HepG2 (cell line): ENCODE results near the gene PPY. TPM values are rescaled to one million over a fixed set of nuclear protein-coding genes. Genes with fewer than 3 reads are reported as not detected.

ENCODE experiments used
- CEBPB ChIP-seq: IDR thresholded peaks from 2 replicates; pipeline ENCODE4 v1.6.1; 2011; ENCODE audit warnings: low read depth, low read length, improper control_type of control experiment, borderline replicate concordance
- CENPT ChIP-seq: sonication (generic); formaldehyde crosslinking; IDR thresholded peaks from 2 replicates; pipeline ENCODE4 v1.8.0; 2022; ENCODE audit warnings: low read depth, mild to moderate bottlenecking, moderate library complexity, missing genetic modification reagents
- CREB3 ChIP-seq: sonication (generic); formaldehyde crosslinking; IDR thresholded peaks from 2 replicates; pipeline ENCODE4 v1.5.0; 2020; ENCODE audit warnings: missing genetic modification reagents
- ERF ChIP-seq: IDR thresholded peaks from 2 replicates; pipeline ENCODE4 v1.6.1; 2018; ENCODE audit warnings: missing biosample characterization, missing genetic modification reagents
- GATA4 ChIP-seq: sonication (generic); IDR thresholded peaks from 2 replicates; pipeline ENCODE4 v1.6.1; 2016; ENCODE audit warnings: antibody characterized with exemption, low read depth, borderline replicate concordance
- JARID2 ChIP-seq: sonication (generic); formaldehyde crosslinking; IDR thresholded peaks from 2 replicates; pipeline ENCODE4 v1.8.1; 2023; ENCODE audit warnings: missing genetic modification reagents, inconsistent platforms; ENCODE audit not compliant: insufficient replicate concordance
- KAT7 ChIP-seq: IDR thresholded peaks from 2 replicates; pipeline ENCODE4 v1.6.1; 2018; ENCODE audit warnings: borderline replicate concordance, missing compliant biosample characterization
- KAT8 ChIP-seq: IDR thresholded peaks from 2 replicates; pipeline ENCODE4 v1.6.1; 2016; ENCODE audit warnings: missing genetic modification reagents, missing compliant biosample characterization
- KLF16 ChIP-seq, 2 experiments: sonication (generic) in 1 of 2; formaldehyde crosslinking in 1 of 2; IDR thresholded peaks; 2 replicates each; pipeline versions ENCODE4 v1.6.1 to v1.8.0; 2016 to 2023; ENCODE audit warnings: missing genetic modification reagents in 2 of 2, missing compliant biosample characterization in 1 of 2
- NFKBIZ ChIP-seq: IDR thresholded peaks from 2 replicates; pipeline ENCODE4 v1.6.1; 2018; ENCODE audit warnings: missing genetic modification reagents, missing compliant biosample characterization
- ZNF407 ChIP-seq: sonication (generic); formaldehyde crosslinking; IDR thresholded peaks from one replicate; pipeline ENCODE4 v1.5.1; 2020; ENCODE audit warnings: mild to moderate bottlenecking, missing genetic modification reagents; ENCODE audit errors: not compliant biosample characterization
- ZNF615 ChIP-seq: sonication (generic); formaldehyde crosslinking; IDR thresholded peaks from 2 replicates; pipeline ENCODE4 v1.5.0; 2020; ENCODE audit warnings: mild to moderate bottlenecking, missing genetic modification reagents, borderline replicate concordance
- ZNF891 ChIP-seq: sonication (generic); formaldehyde crosslinking; IDR thresholded peaks from 2 replicates; pipeline ENCODE4 v1.5.0; 2020; ENCODE audit warnings: mild to moderate bottlenecking, missing genetic modification reagents
- ZSCAN31 ChIP-seq: sonication (generic); formaldehyde crosslinking; IDR thresholded peaks from 2 replicates; pipeline ENCODE4 v1.5.0; 2020; ENCODE audit warnings: low read depth, mild to moderate bottlenecking, missing genetic modification reagents
- polyA plus RNA-seq, 8 experiments: library from polyadenylated mRNA; depleted of rRNA in 3 of 8; stranded (reverse) in 7 of 8; unstranded in 1 of 8; fragments of >200 nt; fragmentation: Illumina TruSeq in 4 of 8; extraction: Trizol in 4 of 8; gene quantifications; 2 replicates each; pipeline versions ENCODE4 v1.2.1 to v1.2.3, GENCODE V29; 2011 to 2016; ENCODE audit warnings: low read depth in 4 of 8, missing spikeins in 1 of 8, mixed read lengths in 1 of 8; ENCODE audit not compliant: insufficient read depth in 1 of 8
- total RNA-seq, 5 experiments: library from RNA; depleted of rRNA; stranded (reverse); fragments of >200 nt; fragmentation: Illumina TruSeq; extraction: Trizol; gene quantifications; 2 replicates each; pipeline ENCODE4 v1.2.3, GENCODE V29; 2016; ENCODE audit warnings: low read depth in 1 of 5
- TF ChIP-seq, protein P1 (sequence below): fragments of 450-650 bp; IDR thresholded peaks from 2 replicates; pipeline ENCODE4 v1.6.1; 2017
- TF ChIP-seq, protein P2 (sequence below): sonication (generic); formaldehyde crosslinking; IDR thresholded peaks from 2 replicates; pipeline ENCODE4 v1.5.1; 2020; ENCODE audit warnings: missing genetic modification reagents, mild to moderate bottlenecking, borderline replicate concordance
- TF ChIP-seq, protein P3 (sequence below): IDR thresholded peaks from 2 replicates; pipeline ENCODE4 v1.6.1; 2016; ENCODE audit warnings: low read depth, control low read depth

The PPY gene
- total and polyA plus RNA-seq, 2 of the 13 experiments (the other 11 are each of a cell fraction or from before 2014, with no cell fraction given), result not detected

- TF ChIP-seq ZNF407 (CRISPR knock-in tag) (no peak), JARID2 (CRISPR knock-in tag) (no peak), CREB3 (CRISPR knock-in tag) (no peak), KAT8 (no peak), ERF (CRISPR knock-in tag) (no peak), ZSCAN31 (CRISPR knock-in tag) (no peak), KAT7 (CRISPR knock-in tag) (no peak), KLF16 (CRISPR knock-in tag; IDR thresholded peaks at IDR 0.05) (no peak), CENPT (CRISPR knock-in tag) (no peak), GATA4 (no peak), ZNF615 (CRISPR knock-in tag) (no peak), ZNF891 (CRISPR knock-in tag) (0 out of 2 replicates have a peak, but pooled peaks have one; percentile 52), NFKBIZ (no peak), CEBPB (no peak)
- TF ChIP-seq, protein P1, sequence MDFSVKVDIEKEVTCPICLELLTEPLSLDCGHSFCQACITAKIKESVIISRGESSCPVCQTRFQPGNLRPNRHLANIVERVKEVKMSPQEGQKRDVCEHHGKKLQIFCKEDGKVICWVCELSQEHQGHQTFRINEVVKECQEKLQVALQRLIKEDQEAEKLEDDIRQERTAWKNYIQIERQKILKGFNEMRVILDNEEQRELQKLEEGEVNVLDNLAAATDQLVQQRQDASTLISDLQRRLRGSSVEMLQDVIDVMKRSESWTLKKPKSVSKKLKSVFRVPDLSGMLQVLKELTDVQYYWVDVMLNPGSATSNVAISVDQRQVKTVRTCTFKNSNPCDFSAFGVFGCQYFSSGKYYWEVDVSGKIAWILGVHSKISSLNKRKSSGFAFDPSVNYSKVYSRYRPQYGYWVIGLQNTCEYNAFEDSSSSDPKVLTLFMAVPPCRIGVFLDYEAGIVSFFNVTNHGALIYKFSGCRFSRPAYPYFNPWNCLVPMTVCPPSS, result no peak
- TF ChIP-seq, protein P2, sequence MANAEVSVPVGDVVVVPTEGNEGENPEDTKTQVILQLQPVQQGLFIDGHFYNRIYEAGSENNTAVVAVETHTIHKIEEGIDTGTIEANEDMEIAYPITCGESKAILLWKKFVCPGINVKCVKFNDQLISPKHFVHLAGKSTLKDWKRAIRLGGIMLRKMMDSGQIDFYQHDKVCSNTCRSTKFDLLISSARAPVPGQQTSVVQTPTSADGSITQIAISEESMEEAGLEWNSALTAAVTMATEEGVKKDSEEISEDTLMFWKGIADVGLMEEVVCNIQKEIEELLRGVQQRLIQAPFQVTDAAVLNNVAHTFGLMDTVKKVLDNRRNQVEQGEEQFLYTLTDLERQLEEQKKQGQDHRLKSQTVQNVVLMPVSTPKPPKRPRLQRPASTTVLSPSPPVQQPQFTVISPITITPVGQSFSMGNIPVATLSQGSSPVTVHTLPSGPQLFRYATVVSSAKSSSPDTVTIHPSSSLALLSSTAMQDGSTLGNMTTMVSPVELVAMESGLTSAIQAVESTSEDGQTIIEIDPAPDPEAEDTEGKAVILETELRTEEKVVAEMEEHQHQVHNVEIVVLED (CRISPR knock-in tag), result no peak
- TF ChIP-seq, protein P3, sequence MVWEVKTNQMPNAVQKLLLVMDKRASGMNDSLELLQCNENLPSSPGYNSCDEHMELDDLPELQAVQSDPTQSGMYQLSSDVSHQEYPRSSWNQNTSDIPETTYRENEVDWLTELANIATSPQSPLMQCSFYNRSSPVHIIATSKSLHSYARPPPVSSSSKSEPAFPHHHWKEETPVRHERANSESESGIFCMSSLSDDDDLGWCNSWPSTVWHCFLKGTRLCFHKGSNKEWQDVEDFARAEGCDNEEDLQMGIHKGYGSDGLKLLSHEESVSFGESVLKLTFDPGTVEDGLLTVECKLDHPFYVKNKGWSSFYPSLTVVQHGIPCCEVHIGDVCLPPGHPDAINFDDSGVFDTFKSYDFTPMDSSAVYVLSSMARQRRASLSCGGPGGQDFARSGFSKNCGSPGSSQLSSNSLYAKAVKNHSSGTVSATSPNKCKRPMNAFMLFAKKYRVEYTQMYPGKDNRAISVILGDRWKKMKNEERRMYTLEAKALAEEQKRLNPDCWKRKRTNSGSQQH (CRISPR knock-in tag), result no peak
Observed at GRCh38 chr17:43931062-43931571, 11.2 kb downstream of the PPY start (continued).
